ENCODE results near the gene ELOB.

ELOB gene

DNA sequence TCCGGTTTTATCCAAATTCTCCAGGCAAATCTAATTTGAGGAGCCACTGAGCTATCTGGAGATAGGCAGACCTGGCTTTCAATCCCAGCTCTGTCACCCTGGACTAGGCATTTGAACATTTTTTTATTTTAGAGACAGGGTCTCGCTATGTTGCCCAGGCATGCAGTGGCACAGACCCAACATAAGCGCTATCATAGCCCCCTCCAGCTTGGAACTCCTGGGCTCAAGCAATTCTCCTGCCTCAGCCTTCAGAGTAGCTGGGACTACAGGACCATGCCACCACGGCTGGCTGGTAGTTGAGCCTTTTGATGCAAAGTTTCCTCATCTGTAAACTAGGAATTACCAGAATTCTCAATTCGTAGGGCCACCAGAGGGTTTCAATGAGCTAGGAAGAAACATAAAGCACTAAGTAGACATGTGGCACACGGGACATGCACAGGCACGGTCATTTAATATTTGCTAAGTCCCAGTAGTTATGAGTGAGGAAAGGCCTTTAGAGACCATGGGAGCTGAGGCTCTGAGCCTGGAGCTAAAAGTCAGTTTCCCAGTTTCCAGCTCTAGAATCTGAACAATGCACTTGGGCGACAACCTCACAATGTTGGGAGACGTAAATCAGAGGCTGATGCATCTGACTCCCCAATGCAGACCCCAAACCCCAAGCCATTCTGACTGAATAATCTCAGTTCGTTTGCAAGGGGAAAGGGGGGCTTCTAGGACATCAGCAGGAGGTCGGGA is 1.1 kb downstream of the ELOB start:
- ChIA-PET CTCF (interaction anchor here (0.6 to 1.7 kb wide), 2 partner anchors 92 to 539 kb away, joined by 3 to 9 read pairs; no protein-coding TSS in a partner anchor), POLR2A (interaction anchor here (0.6 to 4.2 kb wide), 7 partner anchors 8 to 130 kb away, joined by 3 to 22 read pairs (median 5); partner anchors contain the start of gene SRRM2)
- Histone ChIP-seq H3K4me3 (ENCODE audit: low read depth, low read length) (peak overlapping the region; percentile 86), H3K4me1 (ENCODE audit: control insufficient read depth, insufficient read depth, low read length) (peaks cover 2% of the 10 kb centered on the region; the same call in 1 of the 2 replicates), H3K27ac (ENCODE audit: extremely low read depth, low read depth, low read length) (peak overlapping the region; percentile 80; the same call in 1 of the 2 replicates), H3K9me3 (ENCODE audit: control insufficient read depth, insufficient read depth, low read depth, low read length) (no peaks in the 10 kb centered on the region), H3K36me3 (ENCODE audit: control insufficient read depth in 2 of 2, insufficient read depth in 1 of 2, low read length in 2 of 2) (peaks cover 2 to 50% of the 10 kb centered on the region in 2 experiments; a peak in 1 of 3 replicates)
- TF ChIP-seq, protein P1, sequence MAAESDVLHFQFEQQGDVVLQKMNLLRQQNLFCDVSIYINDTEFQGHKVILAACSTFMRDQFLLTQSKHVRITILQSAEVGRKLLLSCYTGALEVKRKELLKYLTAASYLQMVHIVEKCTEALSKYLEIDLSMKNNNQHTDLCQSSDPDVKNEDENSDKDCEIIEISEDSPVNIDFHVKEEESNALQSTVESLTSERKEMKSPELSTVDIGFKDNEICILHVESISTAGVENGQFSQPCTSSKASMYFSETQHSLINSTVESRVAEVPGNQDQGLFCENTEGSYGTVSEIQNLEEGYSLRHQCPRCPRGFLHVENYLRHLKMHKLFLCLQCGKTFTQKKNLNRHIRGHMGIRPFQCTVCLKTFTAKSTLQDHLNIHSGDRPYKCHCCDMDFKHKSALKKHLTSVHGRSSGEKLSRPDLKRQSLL (tag by site-specific recombination; IDR thresholded peaks at IDR 0.05), result peak; percentile 86
- TF ChIP-seq ZBTB20 (tag by site-specific recombination; IDR thresholded peaks at IDR 0.05), result 0 out of 2 replicates have a peak, but pooled peaks have one; percentile 8
- no peak for TF ChIP-seq SP7 (tag by site-specific recombination; IDR thresholded peaks at IDR 0.05)
- no peak for TF ChIP-seq SCRT1 (tag by site-specific recombination; IDR thresholded peaks at IDR 0.05; ENCODE audit: borderline replicate concordance)
- TF ChIP-seq ZNF121 (tag by site-specific recombination; IDR thresholded peaks at IDR 0.05), result peak; percentile 88

DNA sequence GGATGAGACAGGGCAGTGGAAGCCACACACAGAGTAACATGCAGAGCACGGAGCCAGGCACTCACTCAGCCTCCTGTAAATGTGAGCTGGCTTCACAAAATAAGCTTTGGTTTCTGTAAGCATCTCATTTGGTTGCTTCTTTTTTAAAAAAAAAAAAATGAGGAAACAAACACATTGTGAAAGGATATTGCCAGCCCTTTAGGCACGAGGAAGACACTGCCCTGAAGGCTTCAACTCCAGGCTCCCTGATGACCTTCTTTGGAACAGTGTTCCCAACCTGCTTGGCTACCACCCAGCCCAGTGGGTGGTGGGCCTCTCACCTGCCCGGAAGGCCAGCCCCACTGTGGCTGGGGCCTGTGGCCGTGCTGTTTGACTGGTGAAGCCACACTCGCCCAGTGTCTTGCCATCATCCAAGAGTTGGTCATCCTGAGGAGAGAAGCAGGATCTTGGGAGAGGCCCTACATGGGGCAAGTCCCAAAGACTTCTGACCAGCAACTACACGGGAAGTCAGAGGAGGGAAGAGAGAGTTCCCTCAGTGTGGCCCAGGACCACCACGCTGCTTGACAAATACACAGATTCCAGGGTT is 1.9 kb downstream of the ELOB start:
- CTCF ChIA-PET, result interaction anchor here (0.9 to 1.7 kb wide), 2 partner anchors 10 to 93 kb away, joined by 3 to 9 read pairs; no protein-coding TSS in a partner anchor
- Histone ChIP-seq H3K27ac (ENCODE audit: extremely low read depth, low read depth, low read length) (no peak overlapping the region), H3K36me3 (ENCODE audit: control insufficient read depth in 2 of 2, insufficient read depth in 1 of 2, low read length in 2 of 2) (peaks cover 5 to 57% of the 10 kb centered on the region in 2 experiments; a peak in 1 of 3 replicates), H3K9me3 (ENCODE audit: control insufficient read depth, insufficient read depth, low read depth, low read length) (no peaks in the 10 kb centered on the region), H3K4me3 (ENCODE audit: low read depth, low read length) (no peak overlapping the region), H3K4me1 (ENCODE audit: control insufficient read depth, insufficient read depth, low read length) (peaks cover 2% of the 10 kb centered on the region)
- POLR2A ChIA-PET, result interaction anchor here (1.1 to 4.2 kb wide), 4 partner anchors 9 to 131 kb away, joined by 3 to 22 read pairs (median 4); partner anchors contain the start of gene SRRM2
- TF ChIP-seq ZBTB20 (tag by site-specific recombination; IDR thresholded peaks at IDR 0.05) (peak; percentile 81; the same call in 1 of the 2 replicates), ZNF155 (tag by site-specific recombination; IDR thresholded peaks at IDR 0.05) (no peak), IKZF3 (tag by site-specific recombination; IDR thresholded peaks at IDR 0.05) (0 out of 2 replicates have a peak, but pooled peaks have one; percentile 31), SP2 (tag by site-specific recombination; IDR thresholded peaks at IDR 0.05) (0 out of 2 replicates have a peak, but pooled peaks have one; percentile 22), ZNF473 (tag by site-specific recombination; IDR thresholded peaks at IDR 0.05) (no peak)
- TF ChIP-seq, protein P2, sequence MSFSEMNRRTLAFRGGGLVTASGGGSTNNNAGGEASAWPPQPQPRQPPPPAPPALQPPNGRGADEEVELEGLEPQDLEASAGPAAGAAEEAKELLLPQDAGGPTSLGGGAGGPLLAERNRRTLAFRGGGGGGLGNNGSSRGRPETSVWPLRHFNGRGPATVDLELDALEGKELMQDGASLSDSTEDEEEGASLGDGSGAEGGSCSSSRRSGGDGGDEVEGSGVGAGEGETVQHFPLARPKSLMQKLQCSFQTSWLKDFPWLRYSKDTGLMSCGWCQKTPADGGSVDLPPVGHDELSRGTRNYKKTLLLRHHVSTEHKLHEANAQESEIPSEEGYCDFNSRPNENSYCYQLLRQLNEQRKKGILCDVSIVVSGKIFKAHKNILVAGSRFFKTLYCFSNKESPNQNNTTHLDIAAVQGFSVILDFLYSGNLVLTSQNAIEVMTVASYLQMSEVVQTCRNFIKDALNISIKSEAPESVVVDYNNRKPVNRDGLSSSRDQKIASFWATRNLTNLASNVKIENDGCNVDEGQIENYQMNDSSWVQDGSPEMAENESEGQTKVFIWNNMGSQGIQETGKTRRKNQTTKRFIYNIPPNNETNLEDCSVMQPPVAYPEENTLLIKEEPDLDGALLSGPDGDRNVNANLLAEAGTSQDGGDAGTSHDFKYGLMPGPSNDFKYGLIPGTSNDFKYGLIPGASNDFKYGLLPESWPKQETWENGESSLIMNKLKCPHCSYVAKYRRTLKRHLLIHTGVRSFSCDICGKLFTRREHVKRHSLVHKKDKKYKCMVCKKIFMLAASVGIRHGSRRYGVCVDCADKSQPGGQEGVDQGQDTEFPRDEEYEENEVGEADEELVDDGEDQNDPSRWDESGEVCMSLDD (tag by site-specific recombination; IDR thresholded peaks at IDR 0.05), result no peak

DNA sequence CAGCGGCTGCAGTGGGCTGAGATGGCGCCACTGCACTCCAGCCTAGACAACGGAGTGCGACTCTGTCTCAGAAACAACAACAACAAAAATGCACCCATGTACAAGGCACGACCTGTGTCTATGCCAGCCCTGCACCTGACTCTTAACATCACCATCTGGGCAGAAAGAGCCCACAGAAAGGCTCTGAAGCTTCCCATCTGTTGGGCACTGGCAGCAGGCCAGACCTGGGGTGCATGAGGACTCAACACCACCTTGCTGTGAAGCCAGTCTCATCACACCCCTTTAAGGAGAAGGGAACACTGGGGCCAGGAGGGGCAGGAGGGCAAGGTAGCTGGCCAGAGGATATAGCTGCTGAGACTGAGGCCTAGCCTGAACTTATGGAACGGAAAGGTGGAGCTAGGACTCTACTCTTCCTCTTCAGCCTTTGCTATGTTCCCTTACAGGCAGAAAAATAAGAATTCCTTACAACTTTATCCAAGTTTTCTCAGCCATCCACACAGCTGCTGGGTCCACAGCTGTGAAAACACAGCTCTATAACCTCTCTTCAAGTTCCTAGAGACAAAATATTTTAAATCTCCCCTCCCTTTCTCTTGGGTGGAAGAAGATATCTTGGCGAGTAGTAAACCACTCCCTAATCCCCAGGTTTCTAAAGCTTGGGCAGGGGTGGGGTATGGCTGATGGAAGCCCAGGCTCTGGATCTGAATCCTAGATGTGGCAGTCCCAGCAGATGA is 2.8 kb downstream of the ELOB start:
- CTCF ChIA-PET, result interaction anchor here (0.8 to 1.7 kb wide), 4 partner anchors 10 to 94 kb away, joined by 3 to 8 read pairs (median 3); partner anchors contain the start of gene PRSS22
- TF ChIP-seq ZNF544 (tag by site-specific recombination; IDR thresholded peaks at IDR 0.05) (no peak), FEZF1 (tag by site-specific recombination; IDR thresholded peaks at IDR 0.05) (no peak), ZBTB8A (tag by site-specific recombination; IDR thresholded peaks at IDR 0.05) (peak; percentile 61), KLF8 (tag by site-specific recombination; IDR thresholded peaks at IDR 0.05) (no peak), KLF1 (tag by site-specific recombination; IDR thresholded peaks at IDR 0.05) (0 out of 2 replicates have a peak, but pooled peaks have one; percentile 23), ZNF658 (tag by site-specific recombination; IDR thresholded peaks at IDR 0.05) (no peak), ZNF629 (tag by site-specific recombination; IDR thresholded peaks at IDR 0.05) (no peak), ZNF341 (tag by site-specific recombination; IDR thresholded peaks at IDR 0.05; ENCODE audit: low read depth) (peak; percentile 78)
- TF ChIP-seq, protein P3, sequence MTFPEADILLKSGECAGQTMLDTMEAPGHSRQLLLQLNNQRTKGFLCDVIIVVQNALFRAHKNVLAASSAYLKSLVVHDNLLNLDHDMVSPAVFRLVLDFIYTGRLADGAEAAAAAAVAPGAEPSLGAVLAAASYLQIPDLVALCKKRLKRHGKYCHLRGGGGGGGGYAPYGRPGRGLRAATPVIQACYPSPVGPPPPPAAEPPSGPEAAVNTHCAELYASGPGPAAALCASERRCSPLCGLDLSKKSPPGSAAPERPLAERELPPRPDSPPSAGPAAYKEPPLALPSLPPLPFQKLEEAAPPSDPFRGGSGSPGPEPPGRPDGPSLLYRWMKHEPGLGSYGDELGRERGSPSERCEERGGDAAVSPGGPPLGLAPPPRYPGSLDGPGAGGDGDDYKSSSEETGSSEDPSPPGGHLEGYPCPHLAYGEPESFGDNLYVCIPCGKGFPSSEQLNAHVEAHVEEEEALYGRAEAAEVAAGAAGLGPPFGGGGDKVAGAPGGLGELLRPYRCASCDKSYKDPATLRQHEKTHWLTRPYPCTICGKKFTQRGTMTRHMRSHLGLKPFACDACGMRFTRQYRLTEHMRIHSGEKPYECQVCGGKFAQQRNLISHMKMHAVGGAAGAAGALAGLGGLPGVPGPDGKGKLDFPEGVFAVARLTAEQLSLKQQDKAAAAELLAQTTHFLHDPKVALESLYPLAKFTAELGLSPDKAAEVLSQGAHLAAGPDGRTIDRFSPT (tag by site-specific recombination; IDR thresholded peaks at IDR 0.05), result peak; percentile 33; the same call in 1 of the 2 replicates
- TF ChIP-seq, protein P4, sequence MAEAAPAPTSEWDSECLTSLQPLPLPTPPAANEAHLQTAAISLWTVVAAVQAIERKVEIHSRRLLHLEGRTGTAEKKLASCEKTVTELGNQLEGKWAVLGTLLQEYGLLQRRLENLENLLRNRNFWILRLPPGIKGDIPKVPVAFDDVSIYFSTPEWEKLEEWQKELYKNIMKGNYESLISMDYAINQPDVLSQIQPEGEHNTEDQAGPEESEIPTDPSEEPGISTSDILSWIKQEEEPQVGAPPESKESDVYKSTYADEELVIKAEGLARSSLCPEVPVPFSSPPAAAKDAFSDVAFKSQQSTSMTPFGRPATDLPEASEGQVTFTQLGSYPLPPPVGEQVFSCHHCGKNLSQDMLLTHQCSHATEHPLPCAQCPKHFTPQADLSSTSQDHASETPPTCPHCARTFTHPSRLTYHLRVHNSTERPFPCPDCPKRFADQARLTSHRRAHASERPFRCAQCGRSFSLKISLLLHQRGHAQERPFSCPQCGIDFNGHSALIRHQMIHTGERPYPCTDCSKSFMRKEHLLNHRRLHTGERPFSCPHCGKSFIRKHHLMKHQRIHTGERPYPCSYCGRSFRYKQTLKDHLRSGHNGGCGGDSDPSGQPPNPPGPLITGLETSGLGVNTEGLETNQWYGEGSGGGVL (tag by site-specific recombination; IDR thresholded peaks at IDR 0.05), result no peak

More for the DNA sequence above, 2.8 kb downstream of the ELOB start:
- Histone ChIP-seq H3K9me3 (ENCODE audit: control insufficient read depth, insufficient read depth, low read depth, low read length) (no peaks in the 10 kb centered on the region), H3K4me3 (ENCODE audit: low read depth, low read length) (no peak overlapping the region), H3K4me1 (ENCODE audit: control insufficient read depth, insufficient read depth, low read length) (peaks cover 2% of the 10 kb centered on the region), H3K36me3 (ENCODE audit: control insufficient read depth in 2 of 2, insufficient read depth in 1 of 2, low read length in 2 of 2) (peaks cover 13 to 66% of the 10 kb centered on the region in 2 experiments), H3K27ac (ENCODE audit: extremely low read depth, low read depth, low read length) (0 out of 2 replicates have a peak overlapping the region, but pooled peaks have one; percentile 21)
- POLR2A ChIA-PET, result interaction anchor here (1.2 to 1.9 kb wide), 3 partner anchors 10 to 132 kb away, joined by 3 to 8 read pairs (median 6); partner anchors contain the start of gene SRRM2
